IgD-negative memory B cell (primary cell): ENCODE data around the gene SERPINA3. TPM values are rescaled to one million over a fixed set of nuclear protein-coding genes. Genes with fewer than 3 reads are reported as not detected.

Source experiments
- H3K27ac Mint-ChIP-seq, 3 donors: one replicate each; pipeline ENCODE4 v1.8.0; 2020 to 2022; ENCODE audit warnings: mild to moderate bottlenecking in 3 of 3, mixed read lengths in 3 of 3, moderate library complexity in 1 of 3
- H3K27me3 Mint-ChIP-seq: one replicate; pipeline ENCODE4 v1.8.0; 2021; ENCODE audit warnings: mixed read lengths
- H3K36me3 Mint-ChIP-seq: one replicate; pipeline ENCODE4 v1.8.0; 2020; ENCODE audit warnings: mild to moderate bottlenecking, mixed read lengths
- H3K4me1 Mint-ChIP-seq, 3 donors: one replicate each; pipeline ENCODE4 v1.8.0; 2020 to 2022; ENCODE audit warnings: mixed read lengths in 3 of 3, mild to moderate bottlenecking in 1 of 3
- H3K4me3 Mint-ChIP-seq, 4 donors: one replicate each; pipeline ENCODE4 v1.8.0; 2020 to 2022; ENCODE audit warnings: mild to moderate bottlenecking in 4 of 4, mixed read lengths in 4 of 4, moderate library complexity in 3 of 4
- H3K9me3 Mint-ChIP-seq, 3 donors: one replicate each; pipeline ENCODE4 v1.8.0; 2020 to 2021; ENCODE audit warnings: mixed read lengths in 3 of 3, mild to moderate bottlenecking in 1 of 3
- polyA plus RNA-seq: library from polyadenylated mRNA; unstranded; fragments of 300-500 nt; fragmentation: Illumina TruSeq; gene quantifications from one replicate; pipeline ENCODE4 v1.2.3, GENCODE V29; 2021

Gene SERPINA3
- polyA plus RNA-seq, 1 donor from 2014 or later = not detected

- Mint-ChIP-seq H3K9me3 (no peaks in the 10 kb centered on the region), H3K27ac (no peak overlapping the region), H3K36me3 (no peaks in the 10 kb centered on the region), H3K4me3 (no peak overlapping the region), H3K4me1 (no peaks in the 10 kb centered on the region), H3K27me3 (peaks cover 4% of the 10 kb centered on the region)
Observed at GRCh38 chr14:94578712-94579111, 33.5 kb upstream of the SERPINA3 start.

DNA sequence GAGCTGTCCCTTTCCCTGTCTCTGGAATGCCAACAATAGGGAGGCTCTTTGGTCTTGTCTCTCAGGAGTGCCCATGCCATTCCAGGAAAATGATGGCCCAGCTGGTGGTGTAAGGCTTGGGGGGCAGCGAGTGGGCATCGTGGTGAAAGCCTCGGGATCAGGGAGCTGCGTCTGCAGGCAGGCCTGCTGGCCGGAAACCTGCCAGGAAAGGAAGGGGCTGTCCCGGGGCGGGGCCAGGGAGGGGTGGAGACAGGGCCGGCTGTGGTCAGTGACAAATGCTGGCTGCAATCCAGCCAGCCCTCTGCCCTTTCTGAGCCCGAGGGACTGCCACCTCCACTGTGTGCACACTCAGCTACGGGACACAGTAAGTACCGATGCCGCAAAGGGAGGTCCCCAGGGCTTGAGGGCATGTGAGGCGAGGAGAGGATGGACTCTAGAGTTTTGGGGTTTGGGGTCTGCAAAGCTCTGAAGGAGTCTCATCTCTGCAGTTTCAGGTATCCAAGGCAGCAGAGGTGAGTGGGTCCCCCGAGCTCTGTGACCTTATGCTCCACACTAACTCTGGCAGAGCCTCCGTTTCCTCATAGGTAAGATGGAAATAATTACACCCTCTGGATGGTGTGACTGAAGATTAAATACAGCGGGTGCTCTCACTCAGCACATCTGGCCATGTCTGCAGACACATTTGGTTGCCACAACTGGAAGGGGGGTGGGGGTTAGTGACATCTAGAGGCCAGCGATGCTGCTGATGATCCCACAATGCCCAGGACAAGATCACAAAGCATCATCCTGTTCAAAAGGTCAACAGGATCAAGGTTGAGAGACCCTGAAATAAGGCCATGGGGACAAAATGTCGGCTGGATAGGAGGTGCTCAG, 30.8 kb upstream of the SERPINA3 start, which contains the start of gene SERPINA5:
TSS of gene SERPINA5 (plus strand) at position 300 of the 873 bp plus-strand sequence. CDS start 5,937 bp downstream, outside the sequence.
- Mint-ChIP-seq H3K9me3 (no peaks in the 10 kb centered on the region), H3K4me3 (no peak within 1 kb of the TSS), H3K27ac (no peak within 1 kb of the TSS), H3K36me3 (no peaks in the 10 kb centered on the region), H3K27me3 (peaks cover 4% of the 10 kb centered on the region), H3K4me1 (peaks cover 0 to 2% (median 0%) of the 10 kb centered on the region in 3 donors)

DNA sequence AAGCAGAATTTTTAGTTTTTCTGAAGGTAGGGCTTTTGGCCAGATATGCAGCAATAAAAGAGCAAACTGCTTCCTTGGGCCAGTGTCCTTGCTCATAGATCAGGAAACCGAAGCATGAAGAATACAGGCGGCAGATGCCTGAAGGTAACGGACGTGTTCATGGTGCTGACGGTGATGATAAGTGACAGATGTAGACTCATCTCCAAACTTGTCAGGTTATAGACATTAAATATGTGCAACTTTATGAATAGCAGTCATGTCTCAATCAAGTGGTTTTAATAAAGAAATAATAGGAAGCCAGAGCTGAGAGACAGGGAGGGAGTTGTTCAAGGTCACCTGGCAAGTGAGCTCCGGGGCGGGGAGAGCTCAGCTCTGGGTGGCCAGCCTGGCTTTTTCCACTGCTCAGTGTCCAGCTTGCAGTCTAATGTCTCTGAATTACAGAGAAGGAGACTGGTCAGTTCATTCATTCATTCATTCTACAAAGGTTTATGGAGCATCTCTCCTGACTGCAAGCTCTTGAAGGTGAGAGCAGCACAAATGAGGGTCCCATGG, 29.9 kb upstream of the SERPINA3 start:
- Mint-ChIP-seq H3K36me3 (no peaks in the 10 kb centered on the region), H3K4me1 (peaks cover 0 to 2% (median 0%) of the 10 kb centered on the region in 3 donors), H3K27me3 (peaks cover 5% of the 10 kb centered on the region), H3K4me3 (no peak overlapping the region), H3K27ac (no peak overlapping the region), H3K9me3 (no peaks in the 10 kb centered on the region)

GRCh38 chr14:94582851-94583250, 29.3 kb upstream of the SERPINA3 start:
- Mint-ChIP-seq H3K4me1 (peaks cover 0 to 2% (median 0%) of the 10 kb centered on the region in 3 donors), H3K27me3 (peaks cover 6% of the 10 kb centered on the region), H3K4me3 (no peak overlapping the region), H3K27ac (peak overlapping the region in 1 of 3 donors; percentile 68), H3K36me3 (no peaks in the 10 kb centered on the region), H3K9me3 (no peaks in the 10 kb centered on the region)

DNA sequence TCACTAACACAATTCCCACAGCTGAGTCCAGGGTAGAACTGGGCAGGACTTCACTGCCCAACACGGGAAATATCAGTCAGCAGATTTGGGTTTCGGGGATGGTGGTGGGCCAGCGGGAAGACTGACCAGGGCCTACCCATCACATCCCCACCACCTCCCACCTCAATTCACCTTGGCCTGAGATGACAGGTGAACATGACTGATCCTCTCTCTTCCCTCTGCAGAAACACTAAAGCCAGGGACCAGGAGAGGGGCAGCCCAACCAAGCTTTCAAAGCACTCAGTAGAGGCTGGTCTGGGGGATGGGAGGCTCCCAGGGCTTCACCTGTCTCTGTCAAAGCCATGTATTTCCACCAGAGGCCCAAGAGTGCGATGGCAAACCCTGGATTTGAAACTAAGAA, 28.6 kb upstream of the SERPINA3 start:
- Mint-ChIP-seq H3K36me3 (no peaks in the 10 kb centered on the region), H3K4me1 (peaks cover 0 to 2% (median 0%) of the 10 kb centered on the region in 3 donors), H3K9me3 (no peaks in the 10 kb centered on the region), H3K4me3 (no peak overlapping the region), H3K27me3 (peaks cover 6% of the 10 kb centered on the region), H3K27ac (no peak overlapping the region)

- Mint-ChIP-seq H3K36me3 (no peaks in the 10 kb centered on the region), H3K27me3 (peaks cover 5% of the 10 kb centered on the region), H3K9me3 (no peaks in the 10 kb centered on the region), H3K4me1 (peaks cover 0 to 2% (median 0%) of the 10 kb centered on the region in 3 donors), H3K4me3 (peak overlapping the region in 1 of 4 donors; percentile 37), H3K27ac (no peak overlapping the region)
Observed at GRCh38 chr14:94584591-94585280, 27.5 kb upstream of the SERPINA3 start.

DNA sequence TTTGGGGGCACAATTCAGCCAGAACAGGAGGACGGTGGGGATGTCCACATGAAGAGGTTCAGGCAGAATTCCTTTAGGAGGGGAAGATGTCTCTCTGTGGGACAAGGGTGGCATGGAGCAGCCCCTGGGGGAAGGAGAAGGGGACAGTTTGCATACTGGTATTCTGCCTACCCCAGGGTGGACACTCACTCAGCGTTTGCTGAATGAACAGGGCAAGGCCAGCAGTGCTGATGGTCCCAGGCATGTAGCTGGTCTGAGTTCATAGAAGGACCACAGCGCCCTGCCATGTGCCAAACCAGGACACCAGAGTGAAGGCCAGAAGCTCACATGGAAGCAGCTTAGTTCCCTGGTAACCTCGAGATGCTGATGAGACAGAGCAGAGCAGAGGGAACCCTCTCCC, 25.6 kb upstream of the SERPINA3 start:
- Mint-ChIP-seq H3K27ac (no peak overlapping the region), H3K36me3 (no peaks in the 10 kb centered on the region), H3K4me1 (peaks cover 0 to 2% (median 0%) of the 10 kb centered on the region in 3 donors), H3K27me3 (peaks cover 2% of the 10 kb centered on the region), H3K4me3 (no peak overlapping the region), H3K9me3 (peaks cover 0 to 2% (median 0%) of the 10 kb centered on the region in 3 donors)

- Mint-ChIP-seq H3K36me3 (no peaks in the 10 kb centered on the region), H3K27ac (no peak overlapping the region), H3K4me1 (peaks cover 0 to 2% (median 0%) of the 10 kb centered on the region in 3 donors), H3K9me3 (peaks cover 0 to 2% (median 0%) of the 10 kb centered on the region in 3 donors), H3K27me3 (peaks cover 2% of the 10 kb centered on the region), H3K4me3 (no peak overlapping the region)
Observed at GRCh38 chr14:94588311-94588710, 23.9 kb upstream of the SERPINA3 start.

DNA sequence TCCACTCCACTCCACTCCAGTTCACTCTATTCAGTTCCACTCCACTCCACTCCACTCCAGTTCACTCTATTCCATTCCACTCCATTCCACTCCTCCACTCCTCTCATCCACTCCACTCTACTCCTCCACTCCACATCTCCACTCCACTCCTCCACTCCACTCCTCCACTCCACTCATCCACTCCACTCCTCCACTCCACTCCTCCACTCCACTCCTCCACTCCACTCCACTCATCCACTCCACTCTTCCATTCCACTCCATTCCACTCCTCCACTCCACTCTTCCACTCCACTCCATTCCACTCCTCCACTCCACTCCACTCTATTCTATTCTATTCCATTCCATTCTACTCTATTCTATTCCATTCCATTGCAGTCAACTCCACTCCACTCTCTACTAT, 21.1 kb upstream of the SERPINA3 start:
- H3K4me1 Mint-ChIP-seq = no peaks in the 10 kb centered on the region
- H3K36me3 Mint-ChIP-seq = no peaks in the 10 kb centered on the region
- no peak overlapping the region for H3K27ac Mint-ChIP-seq
- peaks cover 2% of the 10 kb centered on the region for H3K27me3 Mint-ChIP-seq
- peaks cover 0 to 2% (median 0%) of the 10 kb centered on the region in 3 donors for H3K9me3 Mint-ChIP-seq
- H3K4me3 Mint-ChIP-seq = no peak overlapping the region

DNA sequence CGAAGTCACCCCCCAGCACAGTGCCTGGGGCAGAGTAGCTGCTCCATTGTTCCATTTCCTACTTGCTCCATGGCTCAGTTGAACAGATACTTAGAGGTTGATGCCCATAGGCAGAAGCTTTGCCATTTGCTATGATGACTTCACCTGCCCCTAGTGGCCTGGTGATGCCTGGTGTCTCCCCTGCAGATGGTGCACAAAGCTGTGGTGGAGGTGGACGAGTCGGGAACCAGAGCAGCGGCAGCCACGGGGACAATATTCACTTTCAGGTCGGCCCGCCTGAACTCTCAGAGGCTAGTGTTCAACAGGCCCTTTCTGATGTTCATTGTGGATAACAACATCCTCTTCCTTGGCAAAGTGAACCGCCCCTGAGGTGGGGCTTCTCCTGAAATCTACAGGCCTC, 20.3 kb upstream of the SERPINA3 start:
- no peak overlapping the region for H3K27ac Mint-ChIP-seq
- peaks cover 2% of the 10 kb centered on the region for H3K27me3 Mint-ChIP-seq
- no peaks in the 10 kb centered on the region for H3K36me3 Mint-ChIP-seq
- H3K9me3 Mint-ChIP-seq = peaks cover 0 to 4% (median 0%) of the 10 kb centered on the region in 3 donors
- no peaks in the 10 kb centered on the region for H3K4me1 Mint-ChIP-seq
- H3K4me3 Mint-ChIP-seq = no peak overlapping the region

DNA sequence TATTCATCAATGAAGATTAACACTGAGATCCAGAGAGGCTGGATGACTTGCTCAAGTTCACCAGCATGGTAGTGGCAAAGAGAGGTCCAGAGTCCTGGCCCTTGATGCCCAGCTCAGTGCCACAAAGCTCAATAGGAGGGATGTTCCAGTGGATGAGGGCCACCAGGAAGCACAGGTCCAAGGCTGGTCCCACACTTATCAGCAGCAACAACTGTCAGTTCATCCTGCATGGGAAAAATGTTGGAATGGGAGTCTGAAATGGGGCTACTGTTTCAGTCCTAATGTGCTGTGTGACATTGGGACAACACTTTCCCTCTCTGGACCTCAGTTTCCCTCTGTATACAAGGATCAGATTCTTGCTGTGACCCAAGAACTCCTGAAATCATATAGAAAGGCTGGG, 19.7 kb upstream of the SERPINA3 start:
- Mint-ChIP-seq H3K27ac (no peak overlapping the region), H3K27me3 (no peaks in the 10 kb centered on the region), H3K36me3 (no peaks in the 10 kb centered on the region), H3K9me3 (peaks cover 0 to 4% (median 0%) of the 10 kb centered on the region in 3 donors), H3K4me1 (no peaks in the 10 kb centered on the region), H3K4me3 (no peak overlapping the region)

DNA sequence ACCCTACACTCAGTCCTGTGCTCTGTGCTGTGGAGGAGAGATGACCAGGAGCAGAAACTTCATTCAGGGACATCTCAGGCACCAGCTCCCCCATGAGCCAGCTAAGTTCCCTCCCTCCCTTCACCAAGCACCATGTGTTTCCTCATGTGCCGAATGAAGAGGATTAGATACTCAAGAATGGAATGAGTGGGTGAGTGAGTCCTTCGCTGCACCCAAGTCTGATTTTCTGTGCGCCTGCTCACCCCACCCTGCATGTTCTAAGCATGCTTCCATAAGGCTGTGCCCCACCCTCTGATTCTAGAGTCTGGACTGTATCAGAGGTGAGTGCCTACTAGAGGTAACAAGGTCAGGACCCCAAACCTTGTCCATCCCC, 18.8 kb upstream of the SERPINA3 start:
- H3K4me3 Mint-ChIP-seq = no peak overlapping the region
- H3K36me3 Mint-ChIP-seq = no peaks in the 10 kb centered on the region

DNA sequence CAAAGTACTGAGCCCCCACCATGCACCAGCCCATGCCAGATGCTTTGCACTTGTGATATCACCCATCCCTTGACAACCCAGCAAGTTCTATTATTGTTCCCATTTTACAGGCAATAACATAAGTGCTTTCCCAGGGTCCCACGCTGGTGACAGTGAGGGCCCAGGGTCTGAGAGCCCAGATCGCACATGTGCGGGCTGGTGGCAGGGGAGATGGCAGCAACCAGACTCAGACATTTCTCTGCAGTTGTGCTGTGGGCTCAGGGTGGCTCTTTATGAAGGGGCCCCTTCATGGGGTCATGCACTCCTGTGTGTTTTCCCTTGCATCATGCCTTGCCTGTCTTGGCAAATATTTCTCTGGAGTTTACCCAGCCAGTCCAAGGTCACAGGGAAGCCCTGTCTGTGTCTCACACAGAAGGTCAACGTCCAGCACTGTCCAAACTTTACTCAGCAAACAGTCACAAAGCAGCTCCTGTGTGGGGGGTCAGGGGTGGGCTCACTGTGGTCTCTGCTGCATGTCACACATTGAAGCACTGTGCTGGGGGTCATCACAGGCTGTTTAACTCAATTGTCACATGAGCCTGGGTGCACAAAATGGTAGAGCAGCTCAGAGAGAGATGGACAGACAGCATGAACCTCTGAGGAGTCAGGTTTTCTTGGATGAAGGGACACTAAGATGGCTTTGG, 18.3 kb upstream of the SERPINA3 start:
- Mint-ChIP-seq H3K27ac (no peak overlapping the region), H3K9me3 (peaks cover 0 to 4% (median 0%) of the 10 kb centered on the region in 3 donors), H3K4me3 (peak overlapping the region in 2 of 4 donors; percentile 12 to 43), H3K36me3 (no peaks in the 10 kb centered on the region), H3K4me1 (no peaks in the 10 kb centered on the region), H3K27me3 (no peaks in the 10 kb centered on the region)

More for the DNA sequence above, 18.8 kb upstream of the SERPINA3 start:
- H3K4me1 Mint-ChIP-seq = no peaks in the 10 kb centered on the region
- H3K27ac Mint-ChIP-seq = no peak overlapping the region
- no peaks in the 10 kb centered on the region for H3K27me3 Mint-ChIP-seq
- peaks cover 0 to 4% (median 0%) of the 10 kb centered on the region in 3 donors for H3K9me3 Mint-ChIP-seq

DNA sequence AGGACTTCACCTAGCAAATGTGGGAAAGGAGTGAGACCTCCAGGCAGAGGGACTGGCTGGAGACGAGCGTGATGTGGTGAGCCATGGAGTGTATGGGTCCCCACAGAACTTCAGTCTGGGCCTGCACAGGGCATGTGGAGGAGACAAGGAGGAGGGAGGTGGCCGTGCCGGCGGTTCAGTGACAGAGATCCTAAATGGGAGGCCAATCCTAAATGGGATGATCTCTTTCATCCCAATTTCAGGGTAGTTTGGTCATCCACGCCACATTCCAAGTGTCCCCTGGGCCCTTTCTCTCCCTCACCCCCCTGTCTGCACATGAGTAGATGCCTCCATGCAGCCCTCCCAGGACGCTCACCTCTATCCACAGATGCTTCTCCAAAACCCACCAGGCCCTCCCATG, 17.8 kb upstream of the SERPINA3 start:
- Mint-ChIP-seq H3K36me3 (no peaks in the 10 kb centered on the region), H3K27me3 (no peaks in the 10 kb centered on the region), H3K9me3 (peaks cover 0 to 5% (median 0%) of the 10 kb centered on the region in 3 donors), H3K4me3 (no peak overlapping the region), H3K4me1 (no peaks in the 10 kb centered on the region), H3K27ac (no peak overlapping the region)

GRCh38 chr14:94595912-94596311, 16.3 kb upstream of the SERPINA3 start:
- H3K36me3 Mint-ChIP-seq = no peaks in the 10 kb centered on the region
- H3K9me3 Mint-ChIP-seq = peaks cover 0 to 5% (median 0%) of the 10 kb centered on the region in 3 donors
- H3K27ac Mint-ChIP-seq = no peak overlapping the region
- peaks cover under 1% of the 10 kb centered on the region for H3K27me3 Mint-ChIP-seq
- H3K4me1 Mint-ChIP-seq = no peaks in the 10 kb centered on the region
- H3K4me3 Mint-ChIP-seq = no peak overlapping the region
